A673 (cell line): ENCODE data around the gene BATF3.

Experiments used
- CTCF ChIP-seq: fragments of 300-800, 200-600 bp; sonication (generic); conservative IDR thresholded peaks from 2 replicates; pipeline ENCODE4 v1.5.1; 2017; ENCODE audit warnings: low read depth, mild to moderate bottlenecking, antibody characterized with exemption, low read length, moderate library complexity, mixed read lengths
- EZH2 ChIP-seq: fragments of 200-600 bp; sonication (generic); IDR thresholded peaks from 2 replicates; pipeline ENCODE4 v1.6.1; 2017; ENCODE audit warnings: borderline replicate concordance, low read depth, mild to moderate bottlenecking, mixed read lengths, antibody characterized with exemption, low read length; ENCODE audit not compliant: poor library complexity, severe bottlenecking

GRCh38 chr1:212655668-212656440 is 43.8 kb downstream of the BATF3 start:
- no peak for TF ChIP-seq CTCF
- no peak for TF ChIP-seq EZH2
